ENCODE data around the gene CEACAM7. TPM values are rescaled to one million over a fixed set of nuclear protein-coding genes. Genes with fewer than 3 reads are reported as not detected.

Gene CEACAM7
- total RNA-seq, 1 donor from 2014 or later, result 4.4 TPM

DNA sequence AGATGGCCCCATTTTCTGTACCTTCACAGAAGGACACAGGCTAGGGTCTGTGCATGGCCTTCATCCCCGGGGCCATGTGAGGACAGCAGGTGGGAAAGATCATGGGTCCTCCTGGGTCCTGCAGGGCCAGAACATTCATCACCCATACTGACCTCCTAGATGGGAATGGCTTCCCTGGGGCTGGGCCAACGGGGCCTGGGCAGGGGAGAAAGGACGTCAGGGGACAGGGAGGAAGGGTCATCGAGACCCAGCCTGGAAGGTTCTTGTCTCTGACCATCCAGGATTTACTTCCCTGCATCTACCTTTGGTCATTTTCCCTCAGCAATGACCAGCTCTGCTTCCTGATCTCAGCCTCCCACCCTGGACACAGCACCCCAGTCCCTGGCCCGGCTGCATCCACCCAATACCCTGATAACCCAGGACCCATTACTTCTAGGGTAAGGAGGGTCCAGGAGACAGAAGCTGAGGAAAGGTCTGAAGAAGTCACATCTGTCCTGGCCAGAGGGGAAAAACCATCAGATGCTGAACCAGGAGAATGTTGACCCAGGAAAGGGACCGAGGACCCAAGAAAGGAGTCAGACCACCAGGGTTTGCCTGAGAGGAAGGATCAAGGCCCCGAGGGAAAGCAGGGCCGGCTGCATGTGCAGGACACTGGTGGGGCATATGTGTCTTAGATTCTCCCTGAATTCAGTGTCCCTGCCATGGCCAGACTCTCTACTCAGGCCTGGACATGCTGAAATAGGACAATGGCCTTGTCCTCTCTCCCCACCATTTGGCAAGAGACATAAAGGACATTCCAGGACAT is 7.0 kb upstream of the CEACAM7 start:
- Mint-ChIP-seq H3K4me1 (ENCODE audit: unreplicated experiment) (no peaks in the 10 kb centered on the region), H3K4me3 (no peak overlapping the region), H3K36me3 (no peaks in the 10 kb centered on the region), H3K27ac (no peak overlapping the region), H3K9me3 (peaks cover 19% of the 10 kb centered on the region), H3K27me3 (no peaks in the 10 kb centered on the region)
- DNase-seq (ENCODE audit: extremely low spot score, unreplicated experiment), result peak; percentile 29
- TF ChIP-seq, protein P1, sequence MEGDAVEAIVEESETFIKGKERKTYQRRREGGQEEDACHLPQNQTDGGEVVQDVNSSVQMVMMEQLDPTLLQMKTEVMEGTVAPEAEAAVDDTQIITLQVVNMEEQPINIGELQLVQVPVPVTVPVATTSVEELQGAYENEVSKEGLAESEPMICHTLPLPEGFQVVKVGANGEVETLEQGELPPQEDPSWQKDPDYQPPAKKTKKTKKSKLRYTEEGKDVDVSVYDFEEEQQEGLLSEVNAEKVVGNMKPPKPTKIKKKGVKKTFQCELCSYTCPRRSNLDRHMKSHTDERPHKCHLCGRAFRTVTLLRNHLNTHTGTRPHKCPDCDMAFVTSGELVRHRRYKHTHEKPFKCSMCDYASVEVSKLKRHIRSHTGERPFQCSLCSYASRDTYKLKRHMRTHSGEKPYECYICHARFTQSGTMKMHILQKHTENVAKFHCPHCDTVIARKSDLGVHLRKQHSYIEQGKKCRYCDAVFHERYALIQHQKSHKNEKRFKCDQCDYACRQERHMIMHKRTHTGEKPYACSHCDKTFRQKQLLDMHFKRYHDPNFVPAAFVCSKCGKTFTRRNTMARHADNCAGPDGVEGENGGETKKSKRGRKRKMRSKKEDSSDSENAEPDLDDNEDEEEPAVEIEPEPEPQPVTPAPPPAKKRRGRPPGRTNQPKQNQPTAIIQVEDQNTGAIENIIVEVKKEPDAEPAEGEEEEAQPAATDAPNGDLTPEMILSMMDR (conservative IDR thresholded peaks at IDR 0.05), result no peak

DNA sequence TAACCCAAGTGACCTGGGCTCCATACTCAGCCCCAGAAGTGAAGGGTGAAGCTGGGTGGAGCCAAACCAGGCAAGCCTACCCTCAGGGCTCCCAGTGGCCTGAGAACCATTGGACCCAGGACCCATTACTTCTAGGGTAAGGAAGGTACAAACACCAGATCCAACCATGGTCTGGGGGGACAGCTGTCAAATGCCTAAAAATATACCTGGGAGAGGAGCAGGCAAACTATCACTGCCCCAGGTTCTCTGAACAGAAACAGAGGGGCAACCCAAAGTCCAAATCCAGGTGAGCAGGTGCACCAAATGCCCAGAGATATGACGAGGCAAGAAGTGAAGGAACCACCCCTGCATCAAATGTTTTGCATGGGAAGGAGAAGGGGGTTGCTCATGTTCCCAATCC is 6.1 kb upstream of the CEACAM7 start:
- Mint-ChIP-seq H3K27me3 (no peaks in the 10 kb centered on the region), H3K36me3 (no peaks in the 10 kb centered on the region), H3K4me1 (ENCODE audit: unreplicated experiment) (no peaks in the 10 kb centered on the region), H3K4me3 (no peak overlapping the region), H3K27ac (no peak overlapping the region), H3K9me3 (peaks cover 19% of the 10 kb centered on the region)
- TF ChIP-seq, protein P1 (conservative IDR thresholded peaks at IDR 0.05), result no peak
- DNase-seq (ENCODE audit: extremely low spot score, unreplicated experiment), result no peak

DNA sequence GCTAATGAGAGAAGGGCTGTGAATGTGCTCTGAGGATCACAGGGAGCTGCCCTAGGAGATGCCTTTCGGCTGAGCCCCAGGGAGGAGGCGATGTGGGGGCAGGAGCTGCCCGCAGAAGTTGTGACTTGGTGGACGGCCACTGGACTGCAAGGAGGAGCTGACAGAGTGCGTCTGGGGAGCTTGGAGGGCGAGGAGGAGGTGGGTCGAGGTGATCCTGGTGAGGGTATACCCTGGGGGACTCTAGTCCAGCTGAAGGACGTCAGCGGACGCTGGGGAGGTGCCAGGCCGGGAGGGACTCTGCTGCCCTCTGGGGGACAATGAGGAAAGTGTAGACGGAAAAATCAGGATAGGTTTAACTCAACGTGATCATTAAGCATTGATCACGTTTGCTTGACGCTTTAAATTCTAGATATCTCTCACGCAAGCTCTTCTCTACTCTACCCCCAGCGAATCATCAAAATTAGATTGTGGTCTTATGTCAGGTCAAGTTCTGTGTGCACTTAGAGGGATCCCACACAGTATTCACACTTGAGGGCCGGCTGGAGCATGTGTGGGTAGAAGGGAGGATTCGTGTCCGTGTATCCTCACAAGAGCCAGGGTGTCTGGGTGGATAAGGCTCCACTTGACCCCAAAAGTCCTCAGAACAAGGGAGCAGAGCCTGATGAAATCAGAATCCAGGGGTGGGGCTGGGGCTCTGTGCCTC is 3.3 kb upstream of the CEACAM7 start:
- TF ChIP-seq, protein P1 (conservative IDR thresholded peaks at IDR 0.05), result peak; percentile 55
- Mint-ChIP-seq H3K4me3 (no peak overlapping the region), H3K27me3 (no peaks in the 10 kb centered on the region), H3K27ac (no peak overlapping the region), H3K9me3 (peaks cover 10% of the 10 kb centered on the region), H3K4me1 (ENCODE audit: unreplicated experiment) (no peaks in the 10 kb centered on the region), H3K36me3 (no peaks in the 10 kb centered on the region)
- DNase-seq (ENCODE audit: extremely low spot score, unreplicated experiment), result no peak

DNA sequence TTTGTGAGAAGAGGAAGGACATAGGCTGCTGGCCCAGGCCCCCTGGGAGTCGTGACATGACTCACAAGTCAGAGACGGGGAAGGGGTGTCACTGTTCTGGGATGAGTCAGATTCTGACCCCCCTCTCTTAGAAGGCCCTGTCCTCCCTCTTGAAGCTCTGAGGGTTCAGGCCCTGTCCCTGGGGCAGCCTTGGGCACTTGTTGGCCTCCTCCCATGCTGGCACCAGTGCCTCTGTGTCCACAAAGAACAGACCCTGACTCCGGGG is 2.7 kb upstream of the CEACAM7 start:
- no peaks in the 10 kb centered on the region for H3K36me3 Mint-ChIP-seq
- H3K9me3 Mint-ChIP-seq, result peaks cover 10% of the 10 kb centered on the region
- H3K4me1 Mint-ChIP-seq (ENCODE audit: unreplicated experiment), result no peaks in the 10 kb centered on the region
- H3K27me3 Mint-ChIP-seq, result no peaks in the 10 kb centered on the region
- no peak overlapping the region for H3K4me3 Mint-ChIP-seq
- no peak for DNase-seq (ENCODE audit: extremely low spot score, unreplicated experiment)
- TF ChIP-seq, protein P1 (conservative IDR thresholded peaks at IDR 0.05), result no peak
- H3K27ac Mint-ChIP-seq, result no peak overlapping the region

DNA sequence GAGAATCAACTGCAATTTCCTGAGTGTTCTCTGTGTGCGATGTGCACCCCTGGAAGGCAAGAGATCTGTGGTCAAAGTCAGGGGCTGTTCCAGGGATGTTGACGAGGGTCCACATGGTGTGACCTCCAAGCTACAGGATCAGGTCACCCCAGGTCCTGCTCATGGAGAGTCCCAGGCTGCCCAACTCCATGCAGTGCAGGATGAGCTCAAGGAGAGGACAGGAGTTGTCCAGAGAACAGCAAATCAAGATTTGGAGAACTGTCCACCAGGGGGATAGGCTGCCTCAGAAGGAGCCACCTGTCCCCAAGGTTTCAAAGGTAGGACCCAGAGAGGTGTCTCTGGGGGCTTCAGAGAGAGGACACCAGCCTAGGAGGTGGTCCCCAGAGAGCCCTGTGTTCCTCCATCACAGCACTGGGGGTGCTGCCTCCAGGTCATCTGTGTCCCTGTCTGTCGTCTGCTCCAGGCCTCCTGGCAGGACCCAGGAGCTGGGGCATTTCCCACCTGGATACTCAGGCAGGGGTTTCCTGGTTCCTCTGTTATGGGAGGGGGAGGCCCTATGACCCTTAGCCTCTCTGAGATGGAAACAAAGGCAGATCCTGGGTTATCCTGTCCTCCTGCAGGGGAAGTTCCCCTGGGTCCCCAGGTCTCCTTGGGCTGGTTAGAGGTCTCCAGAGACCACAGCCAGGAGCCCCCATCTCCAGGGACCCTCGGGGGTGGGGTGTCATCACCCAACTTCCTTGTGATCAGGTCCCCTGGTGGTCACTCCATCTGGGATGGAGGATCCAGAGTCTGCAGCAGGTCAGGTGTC is 2.1 kb upstream of the CEACAM7 start:
- Mint-ChIP-seq H3K36me3 (no peaks in the 10 kb centered on the region), H3K27ac (no peak overlapping the region), H3K9me3 (peaks cover 10% of the 10 kb centered on the region), H3K27me3 (no peaks in the 10 kb centered on the region), H3K4me1 (ENCODE audit: unreplicated experiment) (no peaks in the 10 kb centered on the region), H3K4me3 (no peak overlapping the region)
- TF ChIP-seq, protein P1 (conservative IDR thresholded peaks at IDR 0.05), result no peak
- no peak for DNase-seq (ENCODE audit: extremely low spot score, unreplicated experiment)

Measured in type B pancreatic cell (in vitro differentiated cells).